Activated T-cell treated with anti-CD3 and anti-CD28 coated beads, Interleukin-2, amount 50 U/mL, for 4 hours (primary cell): Measurements from ENCODE around the gene ABCC3. TPM values are rescaled to one million over a fixed set of nuclear protein-coding genes. Genes with fewer than 3 reads are reported as not detected.
"Not testable (repeated sequence)": the region's sequence is repeated elsewhere in the genome, so short reads cannot be mapped to it uniquely, and the experiment has no call there.

Source experiments
- ATAC-seq, 2 donors: fragments of 200-7000 bp; cut with Tn5 transposase; one replicate each; pipeline ENCODE4 v1.10.0; 2021
- DNase-seq: peaks from one replicate; pipeline ENCODE4 v3.0.0-alpha.2; 2020
- H3K27me3 Mint-ChIP-seq: one replicate; pipeline ENCODE4 v1.8.0; 2021; ENCODE audit warnings: low read depth, mixed read lengths
- H3K36me3 Mint-ChIP-seq: one replicate; pipeline ENCODE4 v1.8.0; 2022; ENCODE audit warnings: mixed read lengths; ENCODE audit not compliant: insufficient read depth
- H3K4me1 Mint-ChIP-seq: one replicate; pipeline ENCODE4 v1.8.0; 2021; ENCODE audit warnings: low read depth, mixed read lengths
- H3K4me3 Mint-ChIP-seq: one replicate; pipeline ENCODE4 v1.8.0; 2021; ENCODE audit warnings: mild to moderate bottlenecking, moderate library complexity, mixed read lengths
- H3K9me3 Mint-ChIP-seq: one replicate; pipeline ENCODE4 v1.8.0; 2021; ENCODE audit warnings: mixed read lengths
- total RNA-seq, 3 donors: library from RNA; stranded (reverse); gene quantifications; one replicate each; pipeline ENCODE4 v1.2.1, GENCODE V29; 2021

Gene ABCC3
- total RNA-seq, 3 donors from 2014 or later, result 0.26 to 0.63 (median 0.49) TPM

GRCh38 chr17:50668025-50668837, 33.5 kb downstream of the ABCC3 start:
- H3K9me3 Mint-ChIP-seq, result no peaks in the 10 kb centered on the region
- H3K36me3 Mint-ChIP-seq, result no peaks in the 10 kb centered on the region
- H3K27me3 Mint-ChIP-seq, result no peaks in the 10 kb centered on the region
- H3K4me1 Mint-ChIP-seq, result no peaks in the 10 kb centered on the region
- no peak for DNase-seq
- no peak for ATAC-seq
- H3K4me3 Mint-ChIP-seq, result no peak overlapping the region

GRCh38 chr17:50668838-50669581, 34.3 kb downstream of the ABCC3 start:
- H3K27me3 Mint-ChIP-seq, result no peaks in the 10 kb centered on the region
- no peaks in the 10 kb centered on the region for H3K4me1 Mint-ChIP-seq
- DNase-seq (no peak), ATAC-seq (no peak)
- no peaks in the 10 kb centered on the region for H3K9me3 Mint-ChIP-seq
- H3K36me3 Mint-ChIP-seq, result no peaks in the 10 kb centered on the region
- no peak overlapping the region for H3K4me3 Mint-ChIP-seq

- Mint-ChIP-seq H3K9me3 (no peaks in the 10 kb centered on the region), H3K4me1 (no peaks in the 10 kb centered on the region), H3K36me3 (no peaks in the 10 kb centered on the region), H3K4me3 (no peak overlapping the region), H3K27me3 (no peaks in the 10 kb centered on the region)
- no peak for DNase-seq
- ATAC-seq, result no peak
Observed at GRCh38 chr17:50672071-50672470, 37.4 kb downstream of the ABCC3 start.

- DNase-seq (no peak), ATAC-seq (no peak)
- Mint-ChIP-seq H3K36me3 (no peaks in the 10 kb centered on the region), H3K4me1 (no peaks in the 10 kb centered on the region), H3K9me3 (no peaks in the 10 kb centered on the region), H3K4me3 (no peak overlapping the region), H3K27me3 (no peaks in the 10 kb centered on the region)
Observed at GRCh38 chr17:50672831-50673551, 38.3 kb downstream of the ABCC3 start.

GRCh38 chr17:50675190-50675589, 40.5 kb downstream of the ABCC3 start:
- no peak for DNase-seq
- no peak overlapping the region for H3K4me3 Mint-ChIP-seq
- no peaks in the 10 kb centered on the region for H3K4me1 Mint-ChIP-seq

GRCh38 chr17:50675627-50676026, 40.9 kb downstream of the ABCC3 start:
- Mint-ChIP-seq H3K4me3 (no peak overlapping the region), H3K27me3 (peaks cover 13% of the 10 kb centered on the region), H3K4me1 (no peaks in the 10 kb centered on the region), H3K36me3 (no peaks in the 10 kb centered on the region), H3K9me3 (no peaks in the 10 kb centered on the region)
- ATAC-seq (no peak), DNase-seq (no peak)

More at GRCh38 chr17:50675190-50675589, 40.5 kb downstream of the ABCC3 start:
- H3K9me3 Mint-ChIP-seq, result no peaks in the 10 kb centered on the region
- ATAC-seq, result no peak
- peaks cover 10% of the 10 kb centered on the region for H3K27me3 Mint-ChIP-seq
- no peaks in the 10 kb centered on the region for H3K36me3 Mint-ChIP-seq

GRCh38 chr17:50676065-50676975, 41.6 kb downstream of the ABCC3 start:
- no peaks in the 10 kb centered on the region for H3K9me3 Mint-ChIP-seq
- ATAC-seq (no peak), DNase-seq (no peak)
- peaks cover 19% of the 10 kb centered on the region for H3K27me3 Mint-ChIP-seq
- H3K4me1 Mint-ChIP-seq, result peaks cover 1% of the 10 kb centered on the region
- H3K36me3 Mint-ChIP-seq, result no peaks in the 10 kb centered on the region
- H3K4me3 Mint-ChIP-seq, result no peak overlapping the region

GRCh38 chr17:50677851-50678375, 43.2 kb downstream of the ABCC3 start:
- H3K4me1 Mint-ChIP-seq, result peaks cover 1% of the 10 kb centered on the region
- DNase-seq, result no peak

GRCh38 chr17:50679008-50679544, 44.4 kb downstream of the ABCC3 start:
- no peak for ATAC-seq
- DNase-seq, result no peak
- H3K27me3 Mint-ChIP-seq, result peaks cover 26% of the 10 kb centered on the region
- H3K9me3 Mint-ChIP-seq, result no peaks in the 10 kb centered on the region
- no peaks in the 10 kb centered on the region for H3K36me3 Mint-ChIP-seq
- H3K4me3 Mint-ChIP-seq, result no peak overlapping the region
- H3K4me1 Mint-ChIP-seq, result peaks cover 1% of the 10 kb centered on the region

More at GRCh38 chr17:50677851-50678375, 43.2 kb downstream of the ABCC3 start:
- ATAC-seq, result no peak
- H3K36me3 Mint-ChIP-seq, result no peaks in the 10 kb centered on the region
- no peak overlapping the region for H3K4me3 Mint-ChIP-seq
- peaks cover 26% of the 10 kb centered on the region for H3K27me3 Mint-ChIP-seq
- H3K9me3 Mint-ChIP-seq, result no peaks in the 10 kb centered on the region

- Mint-ChIP-seq H3K9me3 (no peaks in the 10 kb centered on the region), H3K4me1 (peaks cover 1% of the 10 kb centered on the region), H3K4me3 (no peak overlapping the region), H3K27me3 (peaks cover 26% of the 10 kb centered on the region), H3K36me3 (no peaks in the 10 kb centered on the region)
- no peak for DNase-seq
- no peak for ATAC-seq
Observed at GRCh38 chr17:50680126-50680525, 45.4 kb downstream of the ABCC3 start.

- H3K4me1 Mint-ChIP-seq, H3K36me3 Mint-ChIP-seq, DNase-seq, ATAC-seq, H3K4me3 Mint-ChIP-seq, H3K9me3 Mint-ChIP-seq: not testable (repeated sequence)
- H3K27me3 Mint-ChIP-seq, result peaks cover 26% of the 10 kb centered on the region
Observed at GRCh38 chr17:50680543-50681262, 46.0 kb downstream of the ABCC3 start.

- H3K9me3 Mint-ChIP-seq, result no peaks in the 10 kb centered on the region
- H3K36me3 Mint-ChIP-seq, result no peaks in the 10 kb centered on the region
- no peak overlapping the region for H3K4me3 Mint-ChIP-seq
- H3K4me1 Mint-ChIP-seq, result peaks cover 1% of the 10 kb centered on the region
- peaks cover 26% of the 10 kb centered on the region for H3K27me3 Mint-ChIP-seq
- ATAC-seq, result no peak
- DNase-seq, result no peak
Observed at GRCh38 chr17:50681263-50682200, 46.9 kb downstream of the ABCC3 start.
